ENCODE data around the gene EEF1A2.
"Not testable (repeated sequence)": the region's sequence is repeated elsewhere in the genome, so short reads cannot be mapped to it uniquely, and the experiment has no call there.

The EEF1A2 gene

GRCh38 chr20:63482021-63482587, 16.8 kb downstream of the EEF1A2 start:
- no peaks in the 10 kb centered on the region for H3K27me3 ChIP-seq (ENCODE audit: insufficient read depth, low read length, poor library complexity)
- H2AK5ac ChIP-seq (ENCODE audit: low read length), result no peak overlapping the region
- no peak overlapping the region for H3K27ac ChIP-seq (ENCODE audit: low read depth, low read length)
- WGBS (ENCODE audit: extremely low coverage, insufficient coverage, low lambda C conversion rate), result no CpG with 5 or more reads among the region's 11 CpGs
- no peak overlapping the region for H3K23ac ChIP-seq (ENCODE audit: low read length)
- no peak overlapping the region for H2BK15ac ChIP-seq (replicated peaks; ENCODE audit: low read depth)
- no peak overlapping the region for H2BK120ac ChIP-seq (ENCODE audit: low read depth, low read length)
- H3K18ac ChIP-seq (ENCODE audit: low read length), result no peak overlapping the region
- H3K4ac ChIP-seq (ENCODE audit: low read depth, low read length), result no peak overlapping the region
- no peak overlapping the region for H3K4me3 ChIP-seq (ENCODE audit: low read length)
- H3K79me1 ChIP-seq (ENCODE audit: low read length), result no peaks in the 10 kb centered on the region
- no peak overlapping the region for H4K8ac ChIP-seq (ENCODE audit: low read depth, low read length)
- H2BK5ac ChIP-seq (ENCODE audit: low read length), result no peak overlapping the region
- H3K4me2 ChIP-seq (ENCODE audit: low read length), result no peak overlapping the region
- H3K9ac ChIP-seq (ENCODE audit: low read length), result no peak overlapping the region
- H3K79me2 ChIP-seq (ENCODE audit: control insufficient read depth, insufficient read depth, low read length), result no peaks in the 10 kb centered on the region
- H3K4me1 ChIP-seq (ENCODE audit: control insufficient read depth, low read depth, low read length), result no peaks in the 10 kb centered on the region
- no peak overlapping the region for H3K56ac ChIP-seq (ENCODE audit: low read length)
- H3K36me3 ChIP-seq (ENCODE audit: control insufficient read depth, insufficient read depth, low read length), result no peaks in the 10 kb centered on the region
- no peak overlapping the region for H4K5ac ChIP-seq (ENCODE audit: low read length)
- no peak for DNase-seq

- no peaks in the 10 kb centered on the region for H3K36me3 ChIP-seq (ENCODE audit: control insufficient read depth, insufficient read depth, low read length)
- no peak overlapping the region for H3K56ac ChIP-seq (ENCODE audit: low read length)
- no peak overlapping the region for H2BK5ac ChIP-seq (ENCODE audit: low read length)
- H3K27me3 ChIP-seq (ENCODE audit: insufficient read depth, low read length, poor library complexity), result no peaks in the 10 kb centered on the region
- no peak overlapping the region for H3K27ac ChIP-seq (ENCODE audit: low read depth, low read length)
- no peak for DNase-seq
- H3K4me3 ChIP-seq (ENCODE audit: low read length), result no peak overlapping the region
- no peaks in the 10 kb centered on the region for H3K4me1 ChIP-seq (ENCODE audit: control insufficient read depth, low read depth, low read length)
- no peak overlapping the region for H3K4me2 ChIP-seq (ENCODE audit: low read length)
- no peak overlapping the region for H4K5ac ChIP-seq (ENCODE audit: low read length)
- H3K79me1 ChIP-seq (ENCODE audit: low read length), result no peaks in the 10 kb centered on the region
- no peak overlapping the region for H3K4ac ChIP-seq (ENCODE audit: low read depth, low read length)
- no peak overlapping the region for H3K18ac ChIP-seq (ENCODE audit: low read length)
- H3K23ac ChIP-seq (ENCODE audit: low read length), result no peak overlapping the region
- no CpG with 5 or more reads among the region's 12 CpGs for WGBS (ENCODE audit: extremely low coverage, insufficient coverage, low lambda C conversion rate)
- H3K79me2 ChIP-seq (ENCODE audit: control insufficient read depth, insufficient read depth, low read length), result no peaks in the 10 kb centered on the region
- H4K8ac ChIP-seq (ENCODE audit: low read depth, low read length), result no peak overlapping the region
- no peak overlapping the region for H2BK120ac ChIP-seq (ENCODE audit: low read depth, low read length)
- no peak overlapping the region for H3K9ac ChIP-seq (ENCODE audit: low read length)
- H2AK5ac ChIP-seq (ENCODE audit: low read length), result no peak overlapping the region
- no peak overlapping the region for H2BK15ac ChIP-seq (replicated peaks; ENCODE audit: low read depth)
These were observed 17.4 kb downstream of the EEF1A2 start for GRCh38 chr20:63481503-63481902.

- not testable (repeated sequence) for H3K4me3 ChIP-seq (ENCODE audit: low read length); DNase-seq; H3K18ac ChIP-seq (ENCODE audit: low read length); H3K79me1 ChIP-seq (ENCODE audit: low read length); H2BK5ac ChIP-seq (ENCODE audit: low read length); H3K4me1 ChIP-seq (ENCODE audit: control insufficient read depth, low read depth, low read length); H4K8ac ChIP-seq (ENCODE audit: low read depth, low read length); H3K79me2 ChIP-seq (ENCODE audit: control insufficient read depth, insufficient read depth, low read length); H2BK120ac ChIP-seq (ENCODE audit: low read depth, low read length); H2BK15ac ChIP-seq (replicated peaks; ENCODE audit: low read depth); H3K23ac ChIP-seq (ENCODE audit: low read length); H3K56ac ChIP-seq (ENCODE audit: low read length); H2AK5ac ChIP-seq (ENCODE audit: low read length); H3K4me2 ChIP-seq (ENCODE audit: low read length); H3K4ac ChIP-seq (ENCODE audit: low read depth, low read length); H3K27me3 ChIP-seq (ENCODE audit: insufficient read depth, low read length, poor library complexity); H3K27ac ChIP-seq (ENCODE audit: low read depth, low read length); H3K9ac ChIP-seq (ENCODE audit: low read length); H3K36me3 ChIP-seq (ENCODE audit: control insufficient read depth, insufficient read depth, low read length); H4K5ac ChIP-seq (ENCODE audit: low read length)
- WGBS (ENCODE audit: extremely low coverage, insufficient coverage, low lambda C conversion rate), result no CpG with 5 or more reads among the region's 32 CpGs
These were observed 19.0 kb downstream of the EEF1A2 start for GRCh38 chr20:63479695-63480419.

- Histone ChIP-seq H3K27ac (ENCODE audit: low read depth, low read length) (no peak overlapping the region), H3K23ac (ENCODE audit: low read length) (no peak overlapping the region), H3K4me3 (ENCODE audit: low read length) (no peak overlapping the region), H3K9ac (ENCODE audit: low read length) (no peak overlapping the region), H3K27me3 (ENCODE audit: insufficient read depth, low read length, poor library complexity) (no peaks in the 10 kb centered on the region), H3K36me3 (ENCODE audit: control insufficient read depth, insufficient read depth, low read length) (no peaks in the 10 kb centered on the region), H2BK15ac (replicated peaks; ENCODE audit: low read depth) (no peak overlapping the region), H2BK120ac (ENCODE audit: low read depth, low read length) (no peak overlapping the region), H4K8ac (ENCODE audit: low read depth, low read length) (no peak overlapping the region), H3K4ac (ENCODE audit: low read depth, low read length) (no peak overlapping the region), H4K5ac (ENCODE audit: low read length) (no peak overlapping the region), H3K4me2 (ENCODE audit: low read length) (no peak overlapping the region), H3K4me1 (ENCODE audit: control insufficient read depth, low read depth, low read length) (no peaks in the 10 kb centered on the region), H3K56ac (ENCODE audit: low read length) (no peak overlapping the region), H3K79me1 (ENCODE audit: low read length) (no peaks in the 10 kb centered on the region), H3K79me2 (ENCODE audit: control insufficient read depth, insufficient read depth, low read length) (no peaks in the 10 kb centered on the region), H2BK5ac (ENCODE audit: low read length) (no peak overlapping the region), H2AK5ac (ENCODE audit: low read length) (no peak overlapping the region), H3K18ac (ENCODE audit: low read length) (no peak overlapping the region)
- no CpG with 5 or more reads among the region's 34 CpGs for WGBS (ENCODE audit: extremely low coverage, insufficient coverage, low lambda C conversion rate)
- DNase-seq, result no peak
These were observed 20.3 kb downstream of the EEF1A2 start for GRCh38 chr20:63478346-63479302.

GRCh38 chr20:63477944-63478343, 20.9 kb downstream of the EEF1A2 start:
- Histone ChIP-seq H4K5ac (ENCODE audit: low read length) (no peak overlapping the region), H3K4me1 (ENCODE audit: control insufficient read depth, low read depth, low read length) (no peaks in the 10 kb centered on the region), H2AK5ac (ENCODE audit: low read length) (no peak overlapping the region), H3K27ac (ENCODE audit: low read depth, low read length) (no peak overlapping the region), H3K23ac (ENCODE audit: low read length) (no peak overlapping the region), H3K4me2 (ENCODE audit: low read length) (no peak overlapping the region), H3K27me3 (ENCODE audit: insufficient read depth, low read length, poor library complexity) (no peaks in the 10 kb centered on the region), H3K79me1 (ENCODE audit: low read length) (no peaks in the 10 kb centered on the region), H3K4me3 (ENCODE audit: low read length) (no peak overlapping the region), H3K79me2 (ENCODE audit: control insufficient read depth, insufficient read depth, low read length) (no peaks in the 10 kb centered on the region), H4K8ac (ENCODE audit: low read depth, low read length) (no peak overlapping the region), H3K4ac (ENCODE audit: low read depth, low read length) (no peak overlapping the region), H3K18ac (ENCODE audit: low read length) (no peak overlapping the region), H3K36me3 (ENCODE audit: control insufficient read depth, insufficient read depth, low read length) (no peaks in the 10 kb centered on the region), H2BK15ac (replicated peaks; ENCODE audit: low read depth) (no peak overlapping the region), H3K9ac (ENCODE audit: low read length) (no peak overlapping the region), H3K56ac (ENCODE audit: low read length) (no peak overlapping the region), H2BK5ac (ENCODE audit: low read length) (no peak overlapping the region), H2BK120ac (ENCODE audit: low read depth, low read length) (no peak overlapping the region)
- DNase-seq, result no peak
- WGBS (ENCODE audit: extremely low coverage, insufficient coverage, low lambda C conversion rate), result no CpG with 5 or more reads among the region's 17 CpGs
